Measurements from ENCODE around the gene CREG1.

The CREG1 gene

DNA sequence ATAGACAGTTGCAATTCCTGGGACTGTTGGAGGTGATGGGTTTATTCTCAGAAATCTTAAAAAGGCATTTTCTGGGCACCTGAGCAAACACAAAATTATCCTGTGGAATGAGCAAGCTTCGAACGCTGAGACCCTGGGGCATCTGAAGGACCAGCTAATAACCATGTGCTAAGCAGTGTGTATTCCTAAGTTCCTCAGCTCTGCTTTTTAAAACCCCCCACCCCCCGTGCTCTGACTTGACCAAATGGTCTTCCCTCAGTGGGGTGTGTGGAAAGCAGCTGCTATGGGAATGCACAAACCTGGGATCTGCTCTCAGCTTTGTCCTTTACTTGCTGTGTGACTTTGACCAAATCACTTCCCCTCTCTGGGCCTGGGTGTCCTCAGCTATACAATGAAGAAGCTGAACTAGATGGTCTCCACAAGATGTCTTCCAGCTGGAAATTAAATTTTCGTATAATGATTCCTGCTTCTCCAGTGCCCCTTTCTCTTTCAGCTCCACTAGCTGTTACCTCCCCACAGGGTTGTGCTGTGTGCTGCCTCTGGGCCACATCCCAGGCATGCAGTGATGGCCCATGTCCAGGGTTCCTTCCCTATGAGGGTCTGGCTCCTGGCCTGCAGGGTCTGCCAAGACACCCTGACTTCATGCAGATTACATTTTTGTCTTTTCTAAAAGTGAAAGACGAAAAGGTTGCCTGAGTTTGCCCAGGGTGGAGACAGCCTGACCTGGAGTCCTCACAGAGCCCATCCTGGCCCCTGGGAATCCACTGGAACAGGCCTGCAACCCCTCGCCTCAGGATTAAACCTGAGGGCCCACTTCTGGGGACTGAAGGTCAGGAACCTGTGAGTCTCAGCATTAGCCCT is 20.4 kb downstream of the CREG1 start:
- DNase-seq (ENCODE audit: low read depth in 2 of 2), result no peak

DNA sequence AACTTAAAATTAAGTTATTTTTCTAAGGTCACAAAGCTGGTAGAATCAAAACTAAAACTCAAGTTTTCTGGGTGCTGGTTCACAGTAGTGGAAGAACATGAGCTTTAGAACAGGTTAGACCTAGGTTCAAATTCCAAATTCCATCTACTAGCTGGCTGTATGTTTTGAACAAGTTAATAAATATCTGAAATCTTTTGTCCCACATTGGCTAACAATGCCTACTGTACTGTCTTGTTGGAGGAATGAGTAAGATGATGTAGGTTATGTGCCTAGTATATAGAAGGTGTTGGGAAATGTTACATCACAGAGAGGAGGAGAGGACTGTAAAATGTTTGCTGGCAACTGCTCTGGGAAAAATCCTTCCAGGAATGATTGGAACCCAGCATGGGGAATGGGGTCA is 21.2 kb downstream of the CREG1 start:
- DNase-seq (ENCODE audit: low read depth in 2 of 2), result no peak

DNA sequence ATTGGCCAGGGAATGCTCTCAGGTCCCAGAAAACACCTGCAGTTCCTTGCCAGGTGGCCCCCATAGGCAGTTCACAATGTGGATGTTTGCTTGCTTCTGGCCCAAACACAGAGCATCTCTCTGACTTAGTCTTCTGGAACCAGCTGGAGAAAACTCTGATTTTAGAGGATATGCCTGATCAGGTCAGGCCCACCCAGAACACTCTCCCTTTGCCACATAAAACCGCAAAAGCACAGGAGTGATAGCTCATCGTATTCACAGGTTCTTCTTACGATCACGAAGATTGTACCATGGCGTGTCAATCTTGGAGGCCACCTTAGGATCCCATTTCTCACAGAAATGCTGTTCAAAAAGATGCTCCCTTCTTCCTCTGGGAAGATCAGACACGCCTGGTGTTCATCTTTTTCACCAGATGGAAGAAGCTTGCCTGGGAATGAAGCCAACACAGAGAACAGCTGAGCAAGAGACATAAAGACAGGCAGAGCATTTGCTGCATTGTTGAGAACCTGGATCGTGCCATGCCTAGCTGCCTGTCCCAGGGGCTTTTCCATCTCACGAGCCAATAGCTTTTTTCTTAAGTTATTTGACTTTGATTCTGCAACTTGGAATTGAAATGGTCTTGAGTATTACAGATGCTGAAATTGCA is 23.6 kb downstream of the CREG1 start:
- DNase-seq (ENCODE audit: low read depth in 2 of 2), result no peak

DNA sequence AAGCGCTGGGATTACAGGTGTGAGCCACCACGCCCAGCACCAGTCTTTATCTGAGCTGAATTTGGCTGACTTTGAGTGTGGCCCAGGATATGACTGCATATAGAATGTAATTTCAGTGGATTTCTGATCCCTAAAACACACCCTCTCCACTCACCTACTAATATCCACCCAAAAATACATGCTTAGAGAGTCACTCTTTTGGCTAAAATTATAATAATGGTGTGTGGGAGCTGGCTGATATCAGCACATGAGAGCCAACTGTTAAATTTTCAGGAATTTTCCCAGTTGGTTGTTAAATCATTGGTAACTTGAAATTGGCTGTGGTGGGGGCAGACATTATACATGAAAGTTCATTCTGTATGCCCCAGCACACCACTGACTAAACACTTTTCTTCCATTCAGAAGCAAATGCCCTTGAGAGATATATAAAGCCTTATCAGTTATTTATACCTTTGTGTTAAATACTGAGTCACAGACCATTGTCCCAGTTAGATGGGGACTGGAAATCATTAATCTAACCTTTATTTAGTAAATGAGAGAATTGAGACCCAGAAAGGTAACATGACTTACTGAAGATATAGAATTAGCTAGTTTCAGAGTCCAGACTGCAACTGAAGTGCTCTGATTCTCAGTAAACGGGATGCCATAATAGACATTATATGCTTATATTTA is 25.4 kb downstream of the CREG1 start:
- DNase-seq (ENCODE audit: low read depth in 2 of 2), result no peak

DNA sequence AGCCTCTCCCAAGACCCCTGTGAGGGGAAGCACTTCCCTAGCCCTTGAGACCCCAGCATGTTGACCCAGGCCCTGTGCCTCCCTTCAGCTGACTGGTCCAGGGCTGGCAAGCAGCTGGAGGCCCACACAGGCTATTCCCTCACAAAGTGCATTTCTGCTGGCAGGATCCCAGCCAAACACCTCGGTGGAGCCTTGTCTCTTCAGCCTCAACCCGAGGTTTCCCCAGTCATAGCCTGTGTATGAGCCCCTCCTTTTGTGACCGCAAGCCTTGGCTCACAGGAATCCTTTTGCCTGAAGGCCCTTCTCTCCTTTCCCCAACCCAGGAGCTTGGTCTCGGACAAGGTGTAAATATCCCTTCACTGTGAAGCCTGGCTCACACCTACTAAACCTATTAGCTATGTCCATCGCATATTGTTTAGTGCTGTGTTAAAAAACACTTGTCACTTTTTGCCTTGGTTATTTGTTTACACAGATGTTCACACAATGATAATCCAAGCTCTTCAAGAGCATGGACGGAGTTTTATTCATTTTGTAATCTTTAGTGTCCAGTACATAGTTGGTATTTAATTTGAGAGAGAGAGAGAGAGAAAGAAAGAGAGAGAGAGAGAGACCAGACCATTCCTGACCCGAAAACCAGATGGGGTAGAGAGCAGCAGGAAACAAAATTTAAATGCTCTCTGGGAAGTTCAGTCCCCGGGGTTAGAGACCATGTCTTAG is 26.7 kb downstream of the CREG1 start:
- no peak for DNase-seq (ENCODE audit: low read depth in 2 of 2)

DNA sequence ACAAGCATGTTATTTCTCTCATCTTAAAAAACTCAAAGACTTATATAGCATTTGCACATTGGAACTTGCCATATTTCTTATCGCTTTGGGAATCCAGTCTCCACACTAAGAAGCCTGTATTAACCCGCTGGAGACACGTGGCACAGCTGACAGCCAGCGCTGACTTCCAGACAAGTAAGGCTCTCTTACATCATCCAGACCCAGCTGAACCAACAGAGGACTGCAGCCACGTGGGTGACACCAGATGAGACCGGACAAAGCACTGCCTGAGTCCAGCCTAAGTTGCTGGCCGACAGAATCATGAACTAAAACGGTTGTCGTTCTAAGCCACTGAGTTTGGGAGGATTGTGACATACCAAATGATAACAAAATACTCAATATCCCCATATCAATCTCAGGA is 28.9 kb downstream of the CREG1 start:
- no peak for DNase-seq (ENCODE audit: low read depth in 2 of 2)

DNA sequence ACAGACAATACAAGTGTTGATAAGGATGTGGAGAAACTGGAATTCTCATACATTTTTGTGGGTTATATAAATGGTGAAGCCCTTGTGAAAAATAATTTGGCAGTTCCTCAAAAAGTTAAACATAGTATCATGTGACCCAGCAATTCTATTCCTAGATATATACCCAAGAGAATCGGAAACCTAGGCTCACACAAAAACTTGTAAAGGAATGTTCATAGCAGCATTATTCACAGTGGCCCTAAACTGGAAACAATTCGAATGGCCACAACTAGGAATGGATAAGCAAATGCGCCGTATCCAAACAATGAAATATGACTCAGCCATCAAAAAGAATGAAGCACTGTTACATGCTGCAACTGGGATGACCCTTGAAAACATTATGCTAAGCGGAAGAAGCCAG is 31.3 kb downstream of the CREG1 start:
- no peak for DNase-seq (ENCODE audit: low read depth in 2 of 2)

DNA sequence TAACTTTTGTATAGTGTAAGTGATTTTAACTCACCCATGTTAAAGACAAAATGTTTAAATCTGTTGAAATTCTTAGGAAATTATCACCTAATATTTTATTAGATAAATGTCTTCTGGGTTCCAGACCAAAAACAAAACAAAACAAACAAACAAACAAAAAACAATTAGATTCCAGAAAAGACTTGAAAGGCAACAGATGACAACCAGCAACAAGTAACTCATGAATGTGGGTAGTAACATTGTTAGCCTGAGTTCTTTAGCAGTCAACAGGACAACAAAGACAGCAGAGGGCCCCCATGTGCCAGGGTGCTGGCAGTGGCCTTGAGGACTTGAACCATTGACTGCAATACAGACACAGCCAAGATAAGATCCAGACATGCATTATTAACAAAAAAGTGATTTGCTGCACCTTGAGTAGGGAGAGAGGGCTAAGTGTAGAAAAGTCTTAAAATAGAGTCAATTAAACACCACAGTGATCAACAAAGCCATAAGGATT is 32.8 kb downstream of the CREG1 start:
- DNase-seq (ENCODE audit: low read depth in 2 of 2), result no peak

DNA sequence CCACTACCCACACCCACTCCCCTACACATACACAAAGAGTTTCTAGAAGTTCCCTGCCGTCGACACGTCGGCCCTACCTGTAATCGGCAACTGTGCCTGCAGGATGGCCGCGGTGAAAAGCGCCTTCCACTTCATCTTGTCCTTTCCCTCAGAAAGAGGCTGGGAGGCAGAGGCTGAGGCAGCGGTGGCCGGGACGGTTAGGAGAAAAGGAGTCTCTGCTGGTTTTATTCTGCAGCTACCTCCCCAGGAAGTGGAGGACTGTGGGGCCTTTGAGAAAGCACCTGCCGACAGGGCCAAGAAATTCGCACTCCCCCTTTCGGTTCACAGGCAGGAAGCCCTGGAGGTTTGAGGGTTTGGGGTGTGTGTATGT is 35.2 kb downstream of the CREG1 start, which contains the start of gene CD247:
CD247 (minus strand) TSS at position 199 of the 370 bp plus-strand sequence; CDS start at position 135, 64 bp downstream.
- peak; percentile 50 to 54 for DNase-seq (ENCODE audit: low read depth in 2 of 2)

DNA sequence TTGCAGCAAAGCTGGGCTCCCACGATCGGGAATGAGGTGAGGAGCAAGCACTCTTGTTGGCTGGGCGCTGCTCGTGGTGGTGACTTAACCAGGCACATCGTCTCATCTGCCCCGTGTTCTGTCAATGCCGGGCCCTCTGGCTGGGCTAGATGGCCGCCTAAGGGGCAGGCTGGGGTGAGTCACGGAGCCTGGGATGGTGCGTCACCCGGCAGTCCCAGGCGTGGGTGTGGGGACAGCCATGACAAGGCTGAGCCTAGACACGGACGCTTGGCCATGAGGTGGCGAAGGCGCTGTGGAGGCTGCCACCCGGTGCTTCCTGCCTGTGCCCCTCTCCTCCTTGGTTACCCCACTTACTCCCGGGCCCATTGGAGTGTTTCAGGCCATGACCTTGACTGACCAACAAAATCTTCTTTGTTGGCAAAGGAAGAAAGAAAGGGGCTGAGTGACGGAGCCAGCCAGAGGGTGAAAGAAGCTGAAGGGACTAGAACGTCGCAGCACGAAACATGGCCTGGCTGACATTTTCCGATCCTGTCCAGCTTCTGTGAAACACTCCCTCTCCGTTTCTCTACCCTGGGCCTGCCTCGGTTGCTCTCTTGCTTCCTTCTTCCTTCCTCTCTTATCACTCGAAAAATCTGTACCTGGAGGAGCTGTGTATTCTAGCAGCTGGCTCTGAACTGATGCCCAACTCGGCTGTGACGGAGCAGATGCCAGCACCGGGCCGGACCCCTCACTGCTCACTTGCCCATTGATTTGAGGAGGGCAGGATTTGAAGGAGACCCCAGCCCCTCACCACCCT is 35.8 kb downstream of the CREG1 start:
- peak; percentile 78 to 79 for DNase-seq (ENCODE audit: low read depth in 2 of 2)

DNA sequence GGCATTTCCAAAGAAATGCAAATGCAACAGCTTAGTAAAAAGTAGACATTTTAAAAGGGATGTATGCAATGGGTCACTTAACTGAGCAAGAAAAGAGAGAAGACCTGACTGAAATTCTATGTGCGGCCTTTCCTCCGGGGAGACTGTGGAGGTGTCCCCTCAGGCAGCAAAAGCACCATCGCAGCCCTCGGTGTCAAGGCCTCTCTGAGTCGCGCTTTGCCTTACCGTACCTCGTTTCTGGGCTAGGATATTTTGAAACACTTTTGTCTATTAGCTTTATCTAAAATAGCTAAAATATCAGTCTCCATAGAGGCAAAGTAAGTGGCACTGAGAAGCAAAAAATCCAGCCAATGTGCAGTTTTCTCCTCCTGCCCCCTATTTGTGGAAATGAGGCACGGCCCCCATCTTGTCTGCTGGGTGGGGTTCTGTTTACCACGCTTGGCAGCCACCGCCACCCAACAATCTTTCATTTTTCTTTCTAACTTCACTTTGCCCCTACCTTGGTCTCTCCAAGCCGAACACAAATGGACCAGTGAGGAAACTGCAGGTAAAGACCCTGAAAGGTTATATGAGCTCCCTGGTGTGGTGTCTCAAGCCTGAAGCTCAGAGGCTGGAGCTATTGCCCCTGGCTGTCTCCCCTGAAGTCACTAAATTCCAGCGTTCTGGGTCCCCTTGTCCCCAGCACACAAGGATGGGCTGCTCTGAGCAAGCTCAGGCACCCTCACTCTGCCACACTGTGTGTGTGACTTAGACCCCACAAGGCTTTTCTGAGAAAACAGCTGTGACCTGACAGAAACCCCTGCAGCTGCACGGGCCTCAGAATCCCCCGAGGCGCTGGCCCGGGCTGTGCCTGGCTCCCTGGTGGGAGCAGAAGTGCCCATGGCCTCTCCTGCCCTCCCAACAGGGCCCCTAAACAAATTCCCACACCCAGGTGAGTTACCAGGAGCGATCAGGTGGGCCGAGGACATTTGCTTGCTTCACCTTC is 36.9 kb downstream of the CREG1 start:
- no peak for DNase-seq (ENCODE audit: low read depth in 2 of 2)

DNA sequence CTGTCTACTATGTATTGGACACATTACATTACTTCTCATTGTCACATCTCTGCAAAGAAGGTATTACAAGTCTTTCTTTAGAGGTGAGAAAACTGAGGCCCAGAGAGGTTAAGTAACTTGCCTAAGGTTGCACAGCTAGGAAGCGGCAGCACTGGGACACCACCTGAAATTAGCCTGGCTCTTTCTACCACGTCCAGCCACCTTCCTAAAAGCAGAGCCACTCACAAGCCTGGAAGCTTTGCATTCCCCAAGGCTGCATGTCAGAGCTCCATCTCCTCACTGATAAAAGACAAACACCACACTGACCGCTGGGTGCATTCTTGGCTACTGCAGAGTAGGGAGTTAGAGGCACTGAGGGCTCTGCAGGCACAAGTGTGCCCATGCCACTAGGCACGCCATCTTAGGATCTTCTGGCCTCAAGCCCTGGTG is 37.7 kb downstream of the CREG1 start:
- DNase-seq (ENCODE audit: low read depth in 2 of 2), result no peak

DNA sequence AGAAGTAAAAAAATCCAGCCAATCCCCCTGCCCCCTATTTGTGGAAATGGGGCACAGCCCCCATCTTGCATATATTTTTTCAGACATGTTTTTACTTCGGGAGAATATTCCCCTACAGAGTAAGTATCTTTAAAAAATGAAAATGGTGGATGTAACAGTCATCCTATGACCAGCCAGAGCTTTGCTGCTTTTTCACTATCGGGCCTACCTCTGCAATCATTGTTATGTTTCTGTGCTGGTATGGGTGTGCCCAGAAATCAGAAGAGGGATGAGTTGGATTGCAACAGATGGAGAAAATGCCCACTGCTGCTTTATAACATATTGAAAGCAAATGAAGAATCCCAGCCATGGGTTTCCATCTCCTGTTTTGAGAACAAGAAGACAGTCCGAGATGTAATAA is 38.1 kb downstream of the CREG1 start:
- no peak for DNase-seq (ENCODE audit: low read depth in 2 of 2)

DNA sequence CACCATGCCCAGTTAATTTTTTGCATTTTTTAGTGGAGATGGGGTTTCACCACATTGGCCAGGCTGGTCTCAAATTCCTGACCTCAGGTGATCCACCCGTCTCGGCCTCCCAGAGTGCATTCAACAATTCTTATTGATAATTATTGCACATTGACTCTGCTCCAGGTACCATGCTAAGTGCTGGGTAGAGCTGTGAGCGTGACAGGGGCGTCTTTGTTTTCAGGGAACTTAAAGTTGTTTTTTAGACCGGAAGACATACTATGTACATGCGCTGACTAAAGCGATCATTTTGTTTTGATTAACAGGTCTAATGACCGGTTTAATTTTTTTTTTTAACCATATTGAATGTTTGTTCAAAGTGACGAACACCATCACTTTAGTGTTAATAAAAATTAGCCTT is 39.3 kb downstream of the CREG1 start:
- DNase-seq (ENCODE audit: low read depth in 2 of 2), result no peak

DNA sequence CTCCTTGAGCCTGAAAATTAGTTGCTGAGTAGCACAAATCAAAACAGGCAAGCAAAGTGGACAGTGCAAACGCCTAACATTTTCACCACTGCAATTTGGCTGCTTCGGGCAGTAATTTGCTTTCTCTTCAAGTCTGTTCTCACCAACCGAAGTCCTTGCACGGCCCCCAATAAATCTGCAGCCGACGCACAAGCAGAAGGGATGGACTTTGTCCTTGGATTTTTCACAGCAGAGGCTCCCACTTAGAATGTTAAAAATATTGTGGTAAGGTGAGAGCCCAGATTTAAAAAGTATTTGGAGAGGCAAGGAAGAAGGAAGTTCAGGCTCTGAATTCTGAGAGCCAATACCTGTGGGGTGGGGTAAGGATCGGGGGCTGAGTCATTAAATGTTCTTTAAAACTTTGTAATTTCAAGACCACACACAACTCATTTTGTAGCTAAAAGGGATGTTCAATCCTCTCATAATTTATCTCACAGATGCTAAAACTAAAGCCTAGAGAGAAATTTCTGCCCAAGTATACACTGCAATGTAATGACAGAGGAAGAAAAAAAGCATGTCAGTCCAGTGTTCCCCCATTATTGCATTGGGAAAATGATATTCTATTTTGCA is 41.4 kb downstream of the CREG1 start:
- no peak for DNase-seq (ENCODE audit: low read depth in 2 of 2)

DNA sequence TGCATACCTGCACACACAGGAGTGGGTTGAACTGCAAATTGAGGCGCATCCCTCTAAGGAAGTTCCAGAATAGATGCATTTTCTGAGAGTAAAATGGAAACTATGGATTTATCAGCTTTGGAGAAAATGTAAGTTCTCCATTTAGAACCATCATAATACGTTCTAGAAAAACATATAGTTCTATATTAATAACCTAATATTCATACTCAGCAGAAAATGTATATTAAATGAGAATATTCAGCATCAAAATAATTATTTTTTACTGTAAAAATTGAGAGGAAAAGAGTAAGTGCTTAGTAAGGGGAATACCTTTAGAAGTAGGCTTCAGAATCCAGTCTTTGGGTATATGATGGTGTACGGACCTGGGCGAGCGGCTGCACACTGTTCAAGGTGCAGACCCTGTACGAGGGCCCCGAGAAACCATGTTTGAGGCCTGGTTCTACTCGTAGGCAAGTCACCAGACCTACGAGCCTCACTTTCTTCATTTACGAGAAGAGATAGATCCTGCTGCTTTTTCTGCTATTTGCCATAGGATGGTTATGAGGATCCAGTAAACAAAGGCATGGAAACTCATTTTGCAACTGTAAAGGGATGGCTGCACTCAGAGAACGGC is 42.1 kb downstream of the CREG1 start:
- no peak for DNase-seq (ENCODE audit: low read depth in 2 of 2)

DNA sequence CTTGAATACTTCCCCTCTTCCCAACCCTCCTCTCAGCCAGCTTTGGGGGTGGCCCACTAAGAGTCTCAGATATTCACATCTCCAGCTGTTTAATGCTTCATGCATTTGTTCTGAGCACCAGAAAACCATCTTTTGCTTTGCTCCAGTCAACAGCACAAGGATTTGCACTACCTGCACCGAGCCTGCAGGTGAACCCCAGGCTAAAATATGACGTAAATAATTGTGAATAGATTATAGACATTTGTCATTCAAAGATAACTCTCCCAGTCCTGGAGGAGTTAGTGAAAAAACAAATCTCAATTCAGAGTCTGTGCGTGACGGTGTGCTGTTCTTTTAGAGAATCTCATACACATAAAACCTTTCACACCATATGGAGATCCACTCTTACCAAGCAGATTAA is 42.7 kb downstream of the CREG1 start:
- no peak for DNase-seq (ENCODE audit: low read depth in 2 of 2)

DNA sequence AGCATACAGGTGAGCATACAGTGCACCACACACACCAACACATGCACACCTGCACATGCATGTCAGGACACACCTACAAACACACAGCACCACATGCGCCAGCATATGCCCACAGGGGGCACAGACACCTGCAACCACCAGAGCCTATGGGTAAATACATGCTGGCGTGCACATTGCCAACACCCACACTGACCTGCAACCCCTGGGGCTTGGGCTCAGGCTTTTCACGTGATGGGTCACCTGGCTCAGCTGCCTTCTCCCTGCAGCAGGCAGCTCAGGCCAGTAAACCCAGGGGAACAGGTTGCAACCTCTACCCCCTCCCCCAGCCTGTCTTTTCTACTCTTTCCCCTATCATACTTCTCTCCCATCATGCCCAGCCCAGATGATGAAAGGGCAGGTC is 43.3 kb downstream of the CREG1 start:
- no peak for DNase-seq (ENCODE audit: low read depth in 2 of 2)

DNA sequence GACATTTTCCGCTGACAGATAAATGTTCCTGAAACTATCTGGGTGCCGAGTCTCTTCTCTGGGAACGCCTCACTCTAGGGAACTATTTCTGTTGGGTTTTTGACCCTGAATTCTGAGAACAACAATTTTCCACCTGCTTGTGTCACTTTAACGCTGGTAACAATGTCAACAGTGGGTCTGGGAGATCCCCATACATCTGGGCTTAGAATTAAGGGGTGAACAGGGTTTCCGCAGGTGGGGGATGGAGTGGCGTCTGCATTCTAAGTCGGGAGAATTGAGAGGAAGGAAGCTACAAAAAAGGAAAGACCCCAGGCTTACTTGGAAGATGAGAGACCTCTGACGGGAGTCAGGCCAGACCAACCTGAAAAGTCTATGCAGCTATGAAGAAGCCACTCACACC is 44.0 kb downstream of the CREG1 start:
- DNase-seq (ENCODE audit: low read depth in 2 of 2), result no peak
